ENCODE results near the gene PCAT7.

DNA sequence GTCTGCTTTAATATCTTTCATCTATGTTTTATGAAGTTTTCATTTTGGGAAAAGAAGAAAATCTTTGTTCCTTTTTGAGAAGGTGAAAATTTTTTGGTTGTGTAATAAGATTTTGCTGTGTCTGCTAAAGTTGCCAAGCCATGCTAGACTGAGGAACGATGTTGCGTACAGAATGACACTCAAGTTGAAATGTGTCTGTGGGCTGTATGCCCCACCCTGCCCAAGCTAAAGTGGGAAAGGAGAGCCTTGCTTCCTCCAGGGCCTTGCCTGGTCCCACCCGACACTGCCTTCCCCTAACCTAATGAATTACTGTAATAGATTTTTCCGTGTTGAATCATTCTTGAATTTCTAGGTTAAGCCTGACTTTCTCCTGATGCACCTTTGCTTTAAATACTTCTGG is 2.5 kb downstream of the PCAT7 start:
- TF ChIP-seq, protein P1, sequence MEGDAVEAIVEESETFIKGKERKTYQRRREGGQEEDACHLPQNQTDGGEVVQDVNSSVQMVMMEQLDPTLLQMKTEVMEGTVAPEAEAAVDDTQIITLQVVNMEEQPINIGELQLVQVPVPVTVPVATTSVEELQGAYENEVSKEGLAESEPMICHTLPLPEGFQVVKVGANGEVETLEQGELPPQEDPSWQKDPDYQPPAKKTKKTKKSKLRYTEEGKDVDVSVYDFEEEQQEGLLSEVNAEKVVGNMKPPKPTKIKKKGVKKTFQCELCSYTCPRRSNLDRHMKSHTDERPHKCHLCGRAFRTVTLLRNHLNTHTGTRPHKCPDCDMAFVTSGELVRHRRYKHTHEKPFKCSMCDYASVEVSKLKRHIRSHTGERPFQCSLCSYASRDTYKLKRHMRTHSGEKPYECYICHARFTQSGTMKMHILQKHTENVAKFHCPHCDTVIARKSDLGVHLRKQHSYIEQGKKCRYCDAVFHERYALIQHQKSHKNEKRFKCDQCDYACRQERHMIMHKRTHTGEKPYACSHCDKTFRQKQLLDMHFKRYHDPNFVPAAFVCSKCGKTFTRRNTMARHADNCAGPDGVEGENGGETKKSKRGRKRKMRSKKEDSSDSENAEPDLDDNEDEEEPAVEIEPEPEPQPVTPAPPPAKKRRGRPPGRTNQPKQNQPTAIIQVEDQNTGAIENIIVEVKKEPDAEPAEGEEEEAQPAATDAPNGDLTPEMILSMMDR (IDR thresholded peaks at IDR 0.05): no peak
- TF ChIP-seq POLR2A (IDR thresholded peaks at IDR 0.05): no peak
